Karpas-422 (cell line): Measurements from ENCODE around the gene GPC6. TPM values are rescaled to one million over a fixed set of nuclear protein-coding genes. Genes with fewer than 3 reads are reported as not detected.

Experiments used
- DNase-seq: peaks from one replicate; pipeline ENCODE4 v3.0.0-alpha.2; 2015
- H2AFZ ChIP-seq: fragments of 200-600 bp; sonication (generic); 2 replicates; pipeline ENCODE4 v1.6.1; 2014; ENCODE audit warnings: antibody characterized with exemption, low read length, mixed read lengths
- H3K27ac ChIP-seq: fragments of 200-600 bp; sonication (generic); 2 replicates; pipeline ENCODE4 v1.5.1; 2014; ENCODE audit warnings: mild to moderate bottlenecking, low read length, moderate library complexity
- H3K27me3 ChIP-seq: fragments of 200-600 bp; sonication (generic); 2 replicates; pipeline ENCODE4 v1.6.1; 2014; ENCODE audit warnings: low read length, mixed read lengths
- H3K36me3 ChIP-seq: fragments of 200-600 bp; sonication (generic); 2 replicates; pipeline ENCODE4 v1.6.1; 2014; ENCODE audit warnings: low read length, mixed read lengths; ENCODE audit not compliant: insufficient read depth
- H3K4me1 ChIP-seq: fragments of 200-600 bp; sonication (generic); 2 replicates; pipeline ENCODE4 v1.6.1; 2014; ENCODE audit warnings: mild to moderate bottlenecking, low read length, mixed read lengths
- H3K4me2 ChIP-seq: fragments of 200-600 bp; sonication (generic); 2 replicates; pipeline ENCODE4 v1.6.1; 2014; ENCODE audit warnings: low read length, low read depth, mild to moderate bottlenecking; ENCODE audit not compliant: poor library complexity, severe bottlenecking
- H3K4me3 ChIP-seq: fragments of 200-600 bp; sonication (generic); 2 replicates; pipeline ENCODE4 v1.5.1; 2014; ENCODE audit warnings: mild to moderate bottlenecking, antibody characterized with exemption, low read length, mixed read lengths
- H3K79me2 ChIP-seq: fragments of 200-600 bp; sonication (generic); 2 replicates; pipeline ENCODE4 v1.6.1; 2014; ENCODE audit warnings: mild to moderate bottlenecking, low read length, mixed read lengths
- H3K9ac ChIP-seq: fragments of 200-600 bp; sonication (generic); 2 replicates; pipeline ENCODE4 v1.6.0; 2014; ENCODE audit warnings: low read length
- H3K9me2 ChIP-seq: fragments of 200-600 bp; sonication (generic), shearing (Covaris generic); replicated peaks from 2 replicates; pipeline ENCODE4 v1.6.0; 2014; ENCODE audit warnings: mild to moderate bottlenecking, low read length, moderate library complexity; ENCODE audit not compliant: insufficient read depth
- H3K9me3 ChIP-seq: fragments of 300-700, 200-600 bp; sonication (generic); 2 replicates; pipeline ENCODE4 v1.6.1; 2014; ENCODE audit warnings: low read length, mixed read lengths
- H4K20me1 ChIP-seq: fragments of 200-600 bp; sonication (generic); 2 replicates; pipeline ENCODE4 v1.6.1; 2014; ENCODE audit warnings: mild to moderate bottlenecking, antibody characterized with exemption, low read length, low read depth; ENCODE audit not compliant: insufficient read depth
- total RNA-seq: library from RNA; depleted of rRNA; stranded (reverse); fragments of >200 nt; shearing (Covaris generic); gene quantifications from 2 replicates; pipeline ENCODE4 v1.2.3, GENCODE V29; 2014; ENCODE audit warnings: low replicate concordance

The GPC6 gene
- total RNA-seq, 1 experiment from 2014 or later = not detected

DNA sequence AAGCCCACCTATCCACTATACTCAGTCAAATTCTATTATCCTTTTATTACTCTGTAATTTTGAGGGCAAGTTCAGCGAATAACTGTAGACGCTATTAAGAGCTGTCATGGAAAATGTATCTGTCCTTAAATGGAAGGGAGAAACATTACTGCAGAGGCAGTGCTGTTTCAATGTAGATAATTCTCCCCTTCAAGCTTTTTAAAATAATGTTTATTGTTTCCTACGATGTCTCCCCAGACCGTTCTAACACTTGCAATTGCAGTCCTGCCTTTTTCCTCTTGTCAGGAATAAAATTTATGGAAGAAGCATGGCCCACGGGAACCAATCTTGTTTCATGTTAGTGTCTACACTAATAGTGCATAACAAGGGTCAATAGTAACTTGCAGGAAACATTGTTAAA, 159.5 kb downstream of the GPC6 start:
- H3K9ac ChIP-seq = no peak overlapping the region
- no peak overlapping the region for H3K27ac ChIP-seq
- no peaks in the 10 kb centered on the region for H3K9me2 ChIP-seq
- no peak overlapping the region for H3K4me2 ChIP-seq
- no peaks in the 10 kb centered on the region for H3K4me1 ChIP-seq
- no peak for DNase-seq
- H3K36me3 ChIP-seq = no peaks in the 10 kb centered on the region
- no peak overlapping the region for H3K4me3 ChIP-seq
- H3K9me3 ChIP-seq = peaks cover 9% of the 10 kb centered on the region
- H2AFZ ChIP-seq = no peak overlapping the region
- H3K79me2 ChIP-seq = no peaks in the 10 kb centered on the region
- H3K27me3 ChIP-seq = no peaks in the 10 kb centered on the region
- no peaks in the 10 kb centered on the region for H4K20me1 ChIP-seq

DNA sequence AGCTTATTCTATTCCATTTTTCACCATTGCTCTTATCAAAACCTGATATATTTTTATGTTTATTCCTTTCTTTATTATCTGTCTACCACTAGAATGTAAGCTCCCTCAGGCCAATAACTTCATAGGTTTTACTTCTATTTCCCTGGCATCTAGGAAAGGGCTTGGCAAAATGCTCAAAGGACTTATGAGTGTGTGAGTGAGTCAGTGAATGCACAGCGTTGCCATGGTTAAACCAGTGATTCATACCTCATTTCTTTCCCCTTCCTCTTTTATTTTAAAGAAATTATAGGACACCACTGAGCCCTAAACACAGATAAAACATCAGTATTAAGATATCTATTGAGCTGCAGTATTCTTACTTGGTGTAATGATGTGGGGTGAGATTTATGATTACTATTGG, 162.1 kb downstream of the GPC6 start:
- Histone ChIP-seq H3K79me2 (no peaks in the 10 kb centered on the region), H3K4me2 (no peak overlapping the region), H3K9me3 (peaks cover 12% of the 10 kb centered on the region), H4K20me1 (no peaks in the 10 kb centered on the region), H3K27me3 (no peaks in the 10 kb centered on the region), H3K9ac (no peak overlapping the region), H3K9me2 (no peaks in the 10 kb centered on the region), H3K4me3 (no peak overlapping the region), H2AFZ (no peak overlapping the region), H3K27ac (no peak overlapping the region), H3K4me1 (no peaks in the 10 kb centered on the region), H3K36me3 (no peaks in the 10 kb centered on the region)
- no peak for DNase-seq

DNA sequence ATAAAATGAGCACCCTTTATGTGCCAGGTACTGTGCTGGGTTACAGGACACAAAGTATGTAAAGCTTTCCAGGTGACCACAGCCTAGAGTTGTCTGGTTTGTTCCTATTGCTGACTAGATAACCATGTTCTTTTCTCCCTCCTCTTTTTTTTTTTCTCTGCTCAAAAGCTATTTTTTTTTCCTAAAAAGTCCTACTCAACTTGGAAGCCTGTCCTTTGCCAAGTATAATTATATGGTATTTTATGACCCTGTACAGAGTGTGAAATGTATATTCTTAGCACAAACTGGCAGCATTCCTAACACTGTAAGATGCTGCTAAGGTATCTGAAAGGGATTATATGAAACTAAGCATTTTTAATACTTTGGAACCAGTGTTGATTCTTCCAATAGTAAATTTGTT, 171.0 kb downstream of the GPC6 start:
- no peak overlapping the region for H3K4me3 ChIP-seq
- H3K79me2 ChIP-seq = no peaks in the 10 kb centered on the region
- no peaks in the 10 kb centered on the region for H3K9me2 ChIP-seq
- no peaks in the 10 kb centered on the region for H3K4me1 ChIP-seq
- H3K27ac ChIP-seq = no peak overlapping the region
- DNase-seq = no peak
- H3K9ac ChIP-seq = no peak overlapping the region
- H2AFZ ChIP-seq = no peak overlapping the region
- H3K27me3 ChIP-seq = no peaks in the 10 kb centered on the region
- H4K20me1 ChIP-seq = no peaks in the 10 kb centered on the region
- peaks cover 33% of the 10 kb centered on the region for H3K9me3 ChIP-seq
- no peak overlapping the region for H3K4me2 ChIP-seq
- H3K36me3 ChIP-seq = no peaks in the 10 kb centered on the region

DNA sequence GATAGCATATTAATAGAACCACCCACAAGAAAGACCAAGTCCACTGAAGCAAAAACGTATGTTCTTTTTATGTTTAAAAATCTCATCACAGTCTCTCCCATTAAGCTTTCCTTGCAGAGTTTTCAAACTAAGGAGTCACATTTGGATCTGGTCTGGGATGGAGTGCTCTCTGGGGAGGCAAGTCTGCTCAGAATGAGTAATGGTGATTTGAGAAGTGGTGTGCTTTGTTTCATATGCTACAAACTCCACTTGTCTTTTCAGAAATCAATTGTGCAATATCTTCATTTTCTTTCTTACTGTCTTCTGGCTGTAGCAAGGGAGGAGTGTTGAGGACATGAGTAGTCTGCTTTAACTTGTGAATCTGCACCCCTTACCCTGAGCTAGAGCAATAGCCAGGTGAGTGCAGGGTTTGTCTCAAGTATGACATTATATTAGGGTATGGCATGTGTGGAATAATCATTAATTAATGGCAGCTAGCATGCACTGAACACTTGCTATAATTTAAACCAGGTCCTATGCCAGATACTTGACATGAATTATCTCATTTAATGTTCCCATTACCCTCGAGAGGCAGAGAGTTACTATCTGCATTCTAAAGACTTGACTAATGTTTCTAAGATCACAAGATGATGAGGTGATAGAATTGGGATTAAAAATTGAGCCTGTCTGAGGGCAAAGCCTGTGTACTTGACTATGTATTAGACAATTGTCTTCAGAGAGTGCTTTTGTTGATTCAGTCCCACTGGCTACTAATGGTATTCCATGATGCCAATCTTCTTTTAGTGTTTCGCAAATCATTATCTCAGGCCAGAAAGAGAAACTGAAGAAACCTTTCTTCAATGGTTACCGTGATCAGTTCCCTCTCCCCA, 171.8 kb downstream of the GPC6 start:
- Histone ChIP-seq H2AFZ (no peak overlapping the region), H3K9me2 (no peaks in the 10 kb centered on the region), H3K79me2 (no peaks in the 10 kb centered on the region), H3K9me3 (peaks cover 33% of the 10 kb centered on the region), H3K27ac (no peak overlapping the region), H3K27me3 (no peaks in the 10 kb centered on the region), H3K4me3 (no peak overlapping the region), H3K9ac (no peak overlapping the region), H3K4me1 (no peaks in the 10 kb centered on the region), H4K20me1 (no peaks in the 10 kb centered on the region), H3K4me2 (no peak overlapping the region), H3K36me3 (no peaks in the 10 kb centered on the region)
- DNase-seq = no peak

DNA sequence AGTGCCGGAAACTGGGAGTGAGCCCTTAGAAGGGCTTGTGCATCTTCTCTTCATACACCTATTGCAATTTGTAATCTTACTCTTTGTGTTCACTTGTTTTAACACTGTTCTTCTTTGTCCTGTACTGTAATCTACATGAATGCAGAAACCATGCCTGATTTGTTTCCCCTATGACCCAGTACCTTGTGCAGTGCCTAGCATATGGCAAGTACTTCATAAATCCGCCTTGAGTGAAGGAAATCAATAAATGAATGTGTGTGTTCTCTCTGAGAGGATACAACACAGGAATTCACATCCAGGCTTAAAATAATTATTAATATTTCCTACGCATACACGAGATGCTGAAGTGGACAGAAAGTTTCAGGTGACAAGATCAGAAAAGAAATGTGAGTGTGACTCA, 172.6 kb downstream of the GPC6 start:
- H3K9ac ChIP-seq = no peak overlapping the region
- peaks cover 35% of the 10 kb centered on the region for H3K9me3 ChIP-seq
- H3K27me3 ChIP-seq = no peaks in the 10 kb centered on the region

DNA sequence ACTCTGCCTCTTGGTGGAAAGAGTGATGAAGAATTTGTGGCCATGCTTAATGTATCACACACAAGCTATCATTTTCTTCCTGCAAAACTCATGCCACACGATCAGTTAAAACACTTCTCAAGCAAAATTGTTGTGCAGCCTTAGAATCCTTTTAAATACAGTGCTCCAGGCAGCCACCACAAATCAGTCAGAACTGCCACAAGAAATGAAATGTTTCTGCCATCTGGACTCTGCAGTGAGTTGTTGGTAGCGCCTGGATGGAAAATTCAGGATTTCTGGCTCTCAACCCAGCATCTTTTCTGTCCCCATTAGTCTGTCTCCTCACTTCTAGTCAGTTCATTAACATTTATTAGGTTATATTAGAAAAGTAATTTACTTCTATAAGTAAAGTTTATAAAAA, 179.5 kb downstream of the GPC6 start:
- H3K4me1 ChIP-seq = no peaks in the 10 kb centered on the region
- no peak for DNase-seq
- H3K27me3 ChIP-seq = no peaks in the 10 kb centered on the region

More for the DNA sequence above, 172.6 kb downstream of the GPC6 start:
- Histone ChIP-seq H3K27ac (no peak overlapping the region), H3K4me3 (no peak overlapping the region), H3K9me2 (no peaks in the 10 kb centered on the region), H4K20me1 (no peaks in the 10 kb centered on the region), H3K4me2 (no peak overlapping the region), H3K79me2 (no peaks in the 10 kb centered on the region), H3K36me3 (no peaks in the 10 kb centered on the region), H2AFZ (no peak overlapping the region), H3K4me1 (no peaks in the 10 kb centered on the region)
- no peak for DNase-seq

DNA sequence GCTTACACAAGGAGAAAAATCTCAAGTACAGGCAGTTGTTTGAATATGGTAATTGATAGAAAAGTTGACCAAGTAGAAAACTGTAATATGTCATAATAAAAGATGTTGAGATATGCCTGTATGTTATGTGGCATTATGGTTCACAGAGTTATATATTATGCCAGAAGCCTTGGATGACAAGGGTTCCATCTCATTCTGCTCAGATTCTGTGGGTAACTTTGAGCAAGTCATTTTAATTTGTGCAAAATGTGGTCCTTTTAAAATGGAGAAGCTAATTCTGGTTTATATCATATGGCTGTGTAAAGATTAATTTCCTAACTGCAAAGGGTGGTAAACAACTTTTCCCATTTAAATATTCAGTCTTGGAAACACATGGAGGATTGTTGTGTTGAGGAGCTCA, 180.9 kb downstream of the GPC6 start:
- H3K9ac ChIP-seq = no peak overlapping the region
- no peak overlapping the region for H3K4me2 ChIP-seq
- H3K9me2 ChIP-seq = no peaks in the 10 kb centered on the region
- no peaks in the 10 kb centered on the region for H3K4me1 ChIP-seq
- H3K9me3 ChIP-seq = peaks cover 27% of the 10 kb centered on the region; the same call in 1 of the 2 replicates
- no peaks in the 10 kb centered on the region for H3K79me2 ChIP-seq
- no peak overlapping the region for H3K27ac ChIP-seq
- no peak overlapping the region for H3K4me3 ChIP-seq
- no peak for DNase-seq
- H3K27me3 ChIP-seq = no peaks in the 10 kb centered on the region
- H3K36me3 ChIP-seq = no peaks in the 10 kb centered on the region
- no peak overlapping the region for H2AFZ ChIP-seq
- no peaks in the 10 kb centered on the region for H4K20me1 ChIP-seq

More for the DNA sequence above, 179.5 kb downstream of the GPC6 start:
- Histone ChIP-seq H3K9me3 (peaks cover 32% of the 10 kb centered on the region), H2AFZ (no peak overlapping the region), H3K36me3 (no peaks in the 10 kb centered on the region), H3K27ac (no peak overlapping the region), H3K9me2 (no peaks in the 10 kb centered on the region), H3K4me2 (no peak overlapping the region), H4K20me1 (no peaks in the 10 kb centered on the region), H3K4me3 (no peak overlapping the region), H3K79me2 (no peaks in the 10 kb centered on the region), H3K9ac (no peak overlapping the region)

DNA sequence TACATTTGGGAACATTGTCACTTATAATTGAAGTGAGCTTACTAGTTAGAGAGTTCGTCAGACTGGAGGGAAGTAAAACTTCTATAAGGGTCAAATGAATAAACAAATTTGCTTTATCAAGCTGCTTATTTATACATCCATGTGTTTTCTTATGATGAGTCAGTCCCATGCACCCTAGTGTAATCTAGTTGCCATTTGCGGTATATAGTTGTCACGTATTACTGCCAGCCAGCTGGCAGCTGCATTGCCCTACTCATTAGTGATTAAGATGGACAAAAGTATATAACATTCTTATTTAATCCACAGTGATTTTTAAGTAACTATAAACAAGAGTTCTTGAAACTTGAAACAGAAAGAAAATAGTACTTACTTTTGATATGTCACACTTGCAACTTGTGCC, 182.4 kb downstream of the GPC6 start:
- Histone ChIP-seq H3K4me1 (no peaks in the 10 kb centered on the region), H2AFZ (no peak overlapping the region), H3K79me2 (no peaks in the 10 kb centered on the region), H3K9me2 (no peaks in the 10 kb centered on the region), H3K9me3 (peaks cover 32% of the 10 kb centered on the region), H3K27me3 (no peaks in the 10 kb centered on the region), H3K27ac (no peak overlapping the region), H3K9ac (no peak overlapping the region), H4K20me1 (no peaks in the 10 kb centered on the region), H3K4me3 (no peak overlapping the region), H3K4me2 (no peak overlapping the region), H3K36me3 (no peaks in the 10 kb centered on the region)
- no peak for DNase-seq
